ENCODE data around the gene LPIN1.
"Not testable (repeated sequence)": the region's sequence is repeated elsewhere in the genome, so short reads cannot be mapped to it uniquely, and the experiment has no call there.

The LPIN1 gene

DNA sequence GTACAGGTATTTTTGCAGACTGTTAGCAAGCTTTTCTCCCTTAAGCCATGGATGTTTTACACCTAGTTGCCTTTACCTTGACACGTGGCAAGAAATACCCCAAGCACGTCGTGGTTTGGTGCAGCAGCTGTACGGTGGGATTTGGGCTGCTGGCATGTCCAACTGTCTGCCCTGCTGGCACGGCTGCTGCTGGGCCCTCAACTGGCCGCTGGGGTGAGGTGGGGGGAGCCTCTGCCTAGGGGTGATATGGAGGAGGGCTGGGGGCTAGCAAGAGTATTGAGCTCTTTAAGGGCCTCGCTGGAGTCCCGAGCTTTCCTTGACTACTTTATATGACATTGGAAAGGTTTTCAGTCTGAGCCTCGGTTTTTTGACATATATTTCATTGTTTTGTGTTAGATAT is 41.6 kb downstream of the LPIN1 start:
- DNase-seq, result no peak

DNA sequence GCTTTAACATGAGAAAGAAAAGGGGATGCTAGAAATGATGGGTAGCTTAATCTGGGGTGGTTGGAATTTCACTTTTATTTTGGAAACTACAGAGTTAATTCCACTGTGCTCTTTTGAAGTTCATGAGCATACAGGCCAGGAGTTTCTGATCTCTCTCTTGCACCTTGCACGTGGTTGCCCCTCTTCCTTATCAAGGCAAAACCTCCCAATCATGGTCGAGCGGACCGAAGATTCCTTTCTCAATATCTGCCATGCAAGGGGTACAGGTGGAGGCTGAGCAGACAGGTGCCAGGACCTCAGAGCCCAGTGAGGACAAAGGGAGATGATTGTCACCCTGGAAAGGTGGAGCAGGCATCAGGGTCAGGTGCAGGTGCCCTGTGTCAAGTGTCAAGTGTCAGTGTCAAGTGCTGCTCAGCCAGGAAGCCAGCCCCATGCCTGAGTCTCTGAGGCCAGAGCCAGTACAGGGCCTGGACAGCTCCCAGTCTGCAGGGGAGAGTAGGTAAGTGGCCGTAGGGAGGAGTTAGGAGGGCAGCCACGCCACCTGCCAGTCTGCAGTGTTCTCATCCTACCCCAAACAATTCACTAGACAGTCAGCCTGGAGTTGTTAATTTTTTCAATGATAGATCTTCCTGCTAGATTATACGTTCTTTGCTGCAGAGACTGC is 42.2 kb downstream of the LPIN1 start:
- DNase-seq, result no peak

- no peak for DNase-seq
Measured at GRCh38 chr2:11789243-11789642, 42.8 kb downstream of the LPIN1 start.

- DNase-seq, result no peak
Measured at GRCh38 chr2:11790228-11790627, 43.8 kb downstream of the LPIN1 start.

- DNase-seq, result no peak
Measured at GRCh38 chr2:11795590-11795989, 49.2 kb downstream of the LPIN1 start.

DNA sequence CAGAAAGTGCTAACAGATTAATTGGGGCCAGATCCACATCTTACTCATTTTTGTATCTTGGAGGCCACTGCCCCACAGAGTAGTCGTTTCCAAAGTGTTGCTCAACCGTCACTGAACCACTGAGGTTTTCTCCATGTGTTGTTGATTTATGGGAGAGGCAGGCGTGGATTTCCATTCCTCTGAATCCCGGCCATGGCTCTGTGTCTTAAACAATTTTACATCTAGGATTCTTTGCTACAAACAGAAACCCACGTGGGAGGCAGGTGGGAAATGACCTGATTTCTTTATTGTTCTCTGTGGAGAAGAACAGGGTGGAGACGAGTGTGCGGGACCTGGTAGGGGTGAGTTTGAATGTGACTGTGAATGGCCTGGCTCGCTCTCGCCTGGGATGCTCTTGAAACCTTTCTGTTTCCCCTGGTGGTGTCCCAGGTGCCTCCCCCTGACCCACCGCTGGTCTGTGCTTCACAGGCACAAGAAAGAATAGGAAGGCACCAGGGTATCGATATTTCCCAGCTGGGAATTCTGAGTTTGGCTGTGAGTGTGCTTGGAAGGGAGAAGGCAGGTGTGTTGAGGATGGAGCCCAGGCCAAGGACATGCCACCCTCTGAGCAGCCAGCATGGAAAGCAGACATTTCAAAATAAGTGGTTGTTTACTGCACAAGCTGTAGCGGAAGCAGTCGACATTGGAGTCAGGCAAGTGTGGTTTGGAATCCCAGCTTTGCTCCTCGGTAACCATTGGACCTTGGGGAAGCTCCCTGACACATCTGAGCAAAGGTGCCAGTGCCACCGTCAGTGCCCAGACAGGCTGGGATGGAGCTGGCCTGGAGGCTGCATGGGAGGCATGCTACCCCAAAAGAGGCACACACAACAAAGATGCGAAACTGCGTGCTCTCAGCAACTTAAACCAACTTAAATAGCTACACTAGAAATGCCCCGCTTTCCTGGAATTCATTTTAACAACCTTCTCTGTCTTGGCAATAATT is 50.0 kb downstream of the LPIN1 start:
- DNase-seq, result no peak

DNA sequence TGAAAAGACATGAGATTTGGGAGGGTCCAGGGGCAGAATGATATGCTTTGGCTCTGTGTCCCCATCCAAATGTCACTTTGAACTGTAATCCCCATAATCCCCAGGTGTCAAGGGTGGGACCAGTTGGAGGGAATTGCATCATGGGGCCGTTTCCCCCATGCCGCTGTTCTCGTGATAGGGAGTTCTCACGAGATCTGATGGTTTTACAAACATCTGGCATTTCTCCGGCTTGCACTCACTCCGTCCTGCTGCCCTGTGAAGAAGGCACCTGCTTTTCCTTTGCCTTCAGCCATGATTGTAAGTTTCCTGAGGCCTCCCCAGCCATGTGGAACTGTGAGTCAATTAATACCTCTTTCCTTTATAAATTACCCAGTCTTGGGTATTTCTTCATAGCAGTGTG is 51.4 kb downstream of the LPIN1 start:
- DNase-seq, result no peak

- DNase-seq, result no peak
Measured at GRCh38 chr2:11798701-11799435, 52.4 kb downstream of the LPIN1 start.

GRCh38 chr2:11799826-11800225 is 53.4 kb downstream of the LPIN1 start:
- no peak for DNase-seq

GRCh38 chr2:11802782-11803191 is 56.4 kb downstream of the LPIN1 start:
- no peak for DNase-seq

DNA sequence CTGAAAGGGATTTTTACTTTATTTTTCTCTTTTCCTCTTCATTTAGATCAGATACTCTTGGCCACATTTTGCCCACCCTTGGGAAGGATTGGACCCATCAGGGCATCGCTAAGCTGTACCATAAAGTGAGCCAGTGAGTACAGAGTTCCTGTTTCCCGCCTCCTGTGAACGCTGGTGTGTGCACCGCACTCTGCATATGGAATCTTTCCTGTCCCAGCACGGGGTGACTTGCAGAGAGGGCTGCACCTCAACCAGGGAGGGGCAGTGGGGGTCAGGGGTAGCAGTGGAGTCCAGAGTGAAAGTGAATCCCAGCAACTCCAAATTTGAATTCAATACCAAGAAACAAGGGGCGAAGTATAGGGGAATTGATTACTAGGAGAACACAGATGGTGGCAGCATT is 58.6 kb downstream of the LPIN1 start:
- no peak for DNase-seq

- no peak for DNase-seq
Measured at GRCh38 chr2:11805920-11806319, 59.5 kb downstream of the LPIN1 start.

DNA sequence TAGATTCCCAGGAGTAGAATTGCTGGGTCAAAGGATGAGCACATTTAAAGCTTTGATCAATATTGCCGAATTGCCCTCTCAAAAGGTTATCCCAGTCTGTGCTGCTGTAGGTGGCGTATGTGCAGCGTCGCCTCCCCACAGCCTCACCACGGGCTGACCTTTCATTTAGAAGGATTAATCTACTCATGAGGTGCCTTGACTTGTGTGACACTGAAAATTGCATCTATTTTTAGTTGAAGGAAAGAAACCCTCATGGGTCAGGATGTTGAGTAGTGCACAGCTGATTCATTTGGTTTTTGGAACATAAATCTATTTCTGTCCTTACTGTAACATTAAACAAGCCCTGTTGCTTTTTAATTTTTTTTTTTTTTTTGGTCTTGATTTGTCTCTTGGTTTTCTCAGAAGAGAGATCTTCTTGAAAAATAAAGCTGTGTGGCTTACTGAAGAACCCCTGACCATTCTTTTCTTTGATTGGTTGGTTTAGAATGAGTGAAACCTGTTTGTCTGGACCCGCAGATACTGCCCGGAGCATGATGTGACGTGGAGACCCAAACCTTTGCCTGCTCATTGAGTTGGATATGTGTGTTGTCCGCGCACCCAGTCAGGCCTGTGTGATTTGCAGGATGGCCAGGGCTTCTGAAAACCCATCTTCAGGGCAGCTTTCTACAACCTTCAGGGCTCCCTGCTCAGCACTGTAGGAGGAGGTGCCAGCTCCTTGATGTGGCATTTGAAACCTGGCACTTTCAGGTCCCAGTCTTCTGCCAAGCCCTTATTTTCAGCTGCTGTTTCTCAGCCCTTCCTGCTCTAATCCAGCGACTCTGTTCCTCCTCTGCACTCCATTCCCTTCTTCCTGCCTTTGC is 61.0 kb downstream of the LPIN1 start:
- DNase-seq, result no peak

- DNase-seq, result no peak
Measured at GRCh38 chr2:11808016-11808400, 61.6 kb downstream of the LPIN1 start.

DNA sequence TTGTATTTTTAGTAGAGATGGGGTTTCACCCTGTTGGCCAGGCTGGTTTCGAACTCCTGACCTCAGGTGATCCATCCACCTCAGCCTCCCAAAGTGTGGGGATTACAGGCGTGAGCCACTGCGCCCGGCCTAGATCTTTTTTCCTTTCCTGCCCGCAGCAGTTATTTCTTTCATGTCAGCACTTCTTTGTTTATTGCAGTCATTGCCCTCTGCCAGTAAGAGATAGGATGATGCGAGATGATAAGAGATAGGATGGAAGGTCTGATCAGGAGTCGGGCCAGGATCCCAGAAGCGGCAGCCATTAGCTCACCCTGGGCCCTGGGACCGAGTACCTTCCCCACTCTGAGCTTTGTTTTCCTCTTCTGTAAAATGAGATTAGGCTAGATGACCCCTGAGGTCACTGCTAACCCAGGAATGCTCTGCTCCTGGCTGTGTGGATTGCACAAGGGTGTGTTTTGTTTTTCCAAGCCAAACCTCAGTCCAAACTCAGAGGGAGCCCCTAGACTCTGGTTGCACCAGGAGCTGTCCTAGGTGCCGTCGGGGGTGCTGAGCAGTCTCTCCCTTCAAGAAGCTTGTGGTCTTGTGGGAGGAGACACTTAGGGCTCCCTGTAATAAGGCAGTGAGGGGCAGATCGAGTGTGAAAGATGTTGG is 63.3 kb downstream of the LPIN1 start:
- no peak for DNase-seq

DNA sequence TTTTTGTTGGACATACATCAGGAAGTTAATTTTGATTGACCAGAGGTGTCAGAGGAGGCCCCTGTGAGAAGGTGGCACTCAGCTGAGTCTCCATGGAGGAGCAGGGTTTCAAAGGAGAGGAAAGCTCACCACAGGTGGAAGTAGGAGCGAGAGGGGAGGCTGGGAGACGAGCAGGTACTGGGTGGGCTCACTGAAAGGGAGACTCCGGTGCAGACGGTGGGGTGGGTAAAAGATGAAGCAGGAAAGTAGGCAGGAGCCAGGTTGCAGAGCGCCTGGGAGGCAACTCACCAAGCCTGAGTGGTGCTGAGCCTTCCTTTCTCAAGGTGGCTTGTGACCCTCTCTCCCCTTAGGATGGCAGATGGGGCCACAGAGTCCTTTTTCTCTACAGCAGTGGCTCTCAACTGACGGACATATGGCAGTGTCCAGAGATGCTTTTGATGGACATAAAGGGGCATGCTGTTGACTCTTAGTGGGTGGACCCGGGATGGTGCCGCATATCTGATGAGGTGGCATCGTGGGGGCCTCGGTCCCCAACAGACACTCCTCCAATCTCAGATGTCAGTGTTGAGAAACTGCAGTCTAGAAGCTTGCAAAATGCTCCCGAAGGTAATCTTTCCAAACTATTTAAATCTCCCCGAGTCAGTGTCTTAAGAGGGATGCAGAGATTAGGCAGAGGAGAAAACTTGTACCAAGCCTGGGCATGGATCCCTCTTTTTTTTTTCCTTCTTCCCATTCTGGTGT is 64.0 kb downstream of the LPIN1 start:
- no peak for DNase-seq

DNA sequence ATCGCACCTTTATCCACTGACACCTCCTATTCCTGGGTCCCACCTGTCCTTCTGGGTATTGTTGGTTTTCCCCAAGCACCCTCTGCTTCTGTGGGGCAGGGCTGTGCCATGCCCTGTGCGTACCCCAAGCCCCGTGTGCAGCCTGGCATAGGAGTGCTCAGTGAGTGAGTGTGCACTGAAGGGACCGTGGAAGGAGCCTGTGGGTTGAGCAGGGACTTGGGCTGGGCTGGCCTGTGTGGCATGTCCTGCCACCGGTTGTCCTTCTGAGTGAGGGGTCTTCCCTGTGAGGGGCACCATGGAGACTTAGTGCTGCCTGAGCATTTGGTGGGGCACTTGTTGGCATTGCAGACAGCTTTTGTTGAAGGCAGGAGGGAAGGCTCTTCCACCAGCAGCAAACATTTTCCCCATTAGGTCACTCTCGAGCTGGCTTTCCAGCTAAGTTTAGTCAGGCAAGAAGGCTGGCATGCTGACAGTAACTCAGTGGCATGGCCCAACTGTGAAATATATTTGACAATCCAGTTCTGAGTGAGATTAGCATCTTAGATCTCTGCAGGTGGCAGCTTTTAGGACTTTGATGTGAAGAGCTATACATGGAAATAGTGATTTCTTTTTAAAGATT is 64.7 kb downstream of the LPIN1 start:
- no peak for DNase-seq

DNA sequence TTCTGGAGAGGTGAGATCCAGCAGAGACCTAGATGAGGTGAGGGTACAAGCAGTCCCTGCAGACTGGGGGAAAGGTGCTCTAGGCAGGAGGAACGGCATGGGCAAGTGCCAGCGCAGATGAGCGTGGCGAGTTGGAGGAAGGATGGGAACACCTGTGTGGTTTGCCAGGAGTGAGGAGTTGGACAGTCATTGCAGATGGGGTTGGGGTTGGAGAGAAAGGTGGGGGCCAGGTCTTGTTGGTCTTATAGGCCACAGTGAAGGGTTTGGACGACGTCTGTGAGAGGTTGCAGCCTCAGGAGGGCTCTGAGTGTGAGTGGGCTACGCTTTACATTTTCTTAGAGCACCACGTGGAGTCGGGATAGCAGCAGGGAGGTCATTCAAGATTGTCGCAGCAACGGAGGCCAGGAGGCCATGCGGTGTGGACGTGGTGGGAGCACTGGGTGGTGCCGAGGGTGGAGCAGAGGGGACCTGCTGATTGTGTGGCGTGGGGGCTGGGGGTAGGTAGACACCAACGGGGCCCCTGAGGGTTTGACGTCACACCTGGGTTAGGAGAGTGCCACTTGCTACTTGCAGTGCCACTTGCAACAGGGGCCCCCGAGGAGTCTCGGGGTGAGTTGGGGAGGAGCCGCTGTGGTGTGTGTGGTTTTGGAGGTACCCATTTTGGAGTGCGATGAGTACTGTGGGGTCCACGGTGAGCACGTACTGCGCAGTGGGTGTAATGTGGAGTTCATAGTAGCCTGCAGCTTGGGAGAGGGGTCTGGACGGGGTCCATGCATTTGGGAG is 66.2 kb downstream of the LPIN1 start:
- DNase-seq, result no peak

DNA sequence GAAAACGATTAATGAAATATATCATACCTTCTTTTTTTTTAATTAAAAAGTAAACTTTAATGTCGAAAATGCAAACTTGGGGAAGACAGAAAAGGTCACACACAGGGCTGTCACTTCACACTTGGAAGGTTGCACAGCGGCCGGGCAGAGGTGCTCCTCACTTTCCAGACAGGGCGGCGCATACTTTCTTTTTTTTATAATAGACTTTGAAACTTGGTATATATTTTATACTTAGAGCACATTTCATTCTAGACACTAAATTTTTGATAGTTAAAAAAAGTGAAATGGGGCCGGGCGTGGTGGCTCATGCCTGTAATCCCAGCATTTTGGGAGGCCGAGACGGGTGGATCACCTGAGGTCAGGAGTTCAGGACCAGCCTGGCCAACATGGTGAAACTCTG is 66.9 kb downstream of the LPIN1 start:
- DNase-seq, result not testable (repeated sequence)

DNA sequence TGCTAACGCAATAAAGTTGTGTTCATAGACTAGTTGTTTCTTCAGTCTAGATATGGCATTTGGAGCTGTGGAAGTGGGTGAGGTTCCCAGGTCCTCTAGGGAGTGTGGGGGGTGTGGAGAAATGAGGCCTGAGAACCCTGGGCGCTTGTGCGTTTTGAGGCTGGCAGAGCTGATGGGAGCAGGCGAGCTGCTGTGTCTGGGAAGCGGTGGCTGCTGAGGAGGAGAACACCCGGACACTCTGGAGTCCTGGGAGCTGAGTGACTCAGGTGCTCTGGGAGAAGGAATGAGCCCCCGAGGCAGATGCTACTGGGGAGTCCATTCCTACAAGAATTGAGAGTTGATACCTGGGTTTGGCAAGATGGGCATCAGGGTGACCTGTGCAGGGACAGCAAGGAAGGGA is 67.5 kb downstream of the LPIN1 start:
- DNase-seq, result no peak

Data from activated CD8-positive, alpha-beta memory T cell treated with anti-CD3 and anti-CD28 coated beads, Interleukin-2, amount 50 U/mL, for 4 hours (primary cell).